Fibroblast of skin of right biceps (primary cell): ENCODE results near the gene GAK.

Source experiments
- DNase-seq: peaks from one replicate; pipeline ENCODE4 v3.0.0-alpha.2; 2013

GAK gene

GRCh38 chr4:906339-907102 is 25.6 kb downstream of the GAK start:
- DNase-seq, result no peak

GRCh38 chr4:905485-906338 is 26.4 kb downstream of the GAK start:
- DNase-seq, result no peak

GRCh38 chr4:903066-904046 is 28.8 kb downstream of the GAK start:
- DNase-seq, result no peak

- no peak for DNase-seq
Measured at GRCh38 chr4:901192-901910, 30.8 kb downstream of the GAK start.

- DNase-seq, result no peak
Measured at GRCh38 chr4:900721-901120, 31.4 kb downstream of the GAK start.

- no peak for DNase-seq
Measured at GRCh38 chr4:900073-900472, 32.0 kb downstream of the GAK start.

- no peak for DNase-seq
Measured at GRCh38 chr4:899556-899906, 32.6 kb downstream of the GAK start.

- no peak for DNase-seq
Measured at GRCh38 chr4:898869-899555, 33.1 kb downstream of the GAK start.

GRCh38 chr4:898123-898522 is 34.0 kb downstream of the GAK start:
- no peak for DNase-seq

- no peak for DNase-seq
Measured at GRCh38 chr4:896630-897029, 35.5 kb downstream of the GAK start.

- no peak for DNase-seq
Measured at GRCh38 chr4:896216-896615, 35.9 kb downstream of the GAK start.

GRCh38 chr4:895596-895995 is 36.5 kb downstream of the GAK start:
- no peak for DNase-seq

- no peak for DNase-seq
Measured at GRCh38 chr4:893995-894705, 38.0 kb downstream of the GAK start.

GRCh38 chr4:893276-893994 is 38.7 kb downstream of the GAK start:
- DNase-seq, result no peak

- DNase-seq, result no peak
Measured at GRCh38 chr4:892780-893179, 39.3 kb downstream of the GAK start.

GRCh38 chr4:891747-892146 is 40.4 kb downstream of the GAK start:
- no peak for DNase-seq

GRCh38 chr4:890036-890695 is 42.0 kb downstream of the GAK start:
- no peak for DNase-seq

- DNase-seq, result no peak
Measured at GRCh38 chr4:889516-889915, 42.6 kb downstream of the GAK start.

GRCh38 chr4:888029-888428 is 44.1 kb downstream of the GAK start:
- no peak for DNase-seq
